ENCODE data around the gene DPP10.

GRCh38 chr2:115084446-115084845 lies 642.0 kb downstream of the DPP10 start:
- TF ChIP-seq CTCF (IDR thresholded peaks at IDR 0.05) (no peak), POLR2A (IDR thresholded peaks at IDR 0.05) (no peak)

Data from body of pancreas (tissue), 4 donors.